ENCODE results near the gene TMEM100.
A peak's percentile ranks its signal among the peaks of the same experiment; 100 is the strongest.

The TMEM100 gene

GRCh38 chr17:55735731-55736405 is 13.2 kb upstream of the TMEM100 start:
- no peaks in the 10 kb centered on the region for H3K9me2 ChIP-seq (replicated peaks; ENCODE audit: low read depth, low read length)
- H4K20me1 ChIP-seq (ENCODE audit: insufficient read depth, low read length, poor library complexity, severe bottlenecking): no peaks in the 10 kb centered on the region
- H3K4me2 ChIP-seq (ENCODE audit: low read depth, low read length, poor library complexity, severe bottlenecking): no peak overlapping the region
- H3K4me3 ChIP-seq (ENCODE audit: low read length, poor library complexity, severe bottlenecking): no peak overlapping the region
- no peak overlapping the region for H3K9ac ChIP-seq (ENCODE audit: low read depth, low read length, poor library complexity, severe bottlenecking)
- H3K79me2 ChIP-seq (ENCODE audit: insufficient read depth, low read length): no peaks in the 10 kb centered on the region
- no peaks in the 10 kb centered on the region for H3K4me1 ChIP-seq (ENCODE audit: insufficient read depth, low read length, poor library complexity, severe bottlenecking)
- H2AFZ ChIP-seq (ENCODE audit: low read length): no peak overlapping the region
- no peaks in the 10 kb centered on the region for H3K27me3 ChIP-seq (ENCODE audit: insufficient read depth, low read length, poor library complexity, severe bottlenecking)
- TF ChIP-seq EZH2phosphoT487 (IDR thresholded peaks at IDR 0.05; ENCODE audit: borderline replicate concordance) (no peak), CTCF (conservative IDR thresholded peaks at IDR 0.05; ENCODE audit: low read length) (peak; percentile 92)
- H3K9me3 ChIP-seq (ENCODE audit: insufficient read depth, low read depth, low read length): no peaks in the 10 kb centered on the region
- H3K36me3 ChIP-seq (ENCODE audit: insufficient read depth, low read length): no peaks in the 10 kb centered on the region
- no peaks in the 10 kb centered on the region for H3F3A ChIP-seq (ENCODE audit: low read depth)

GRCh38 chr17:55734128-55734781 is 11.6 kb upstream of the TMEM100 start:
- 0 out of 2 replicates have a peak overlapping the region, but pooled peaks have one; percentile 35 for H2AFZ ChIP-seq (ENCODE audit: low read length)
- H3K4me2 ChIP-seq (ENCODE audit: low read depth, low read length, poor library complexity, severe bottlenecking): peak overlapping the region; percentile 18

GRCh38 chr17:55731586-55732250 is 9.1 kb upstream of the TMEM100 start:
- Histone ChIP-seq H3K9me3 (ENCODE audit: insufficient read depth, low read depth, low read length) (no peaks in the 10 kb centered on the region), H3F3A (ENCODE audit: low read depth) (no peaks in the 10 kb centered on the region), H3K27me3 (ENCODE audit: insufficient read depth, low read length, poor library complexity, severe bottlenecking) (no peaks in the 10 kb centered on the region), H3K79me2 (ENCODE audit: insufficient read depth, low read length) (no peaks in the 10 kb centered on the region), H3K4me1 (ENCODE audit: insufficient read depth, low read length, poor library complexity, severe bottlenecking) (no peaks in the 10 kb centered on the region), H3K4me2 (ENCODE audit: low read depth, low read length, poor library complexity, severe bottlenecking) (no peak overlapping the region), H3K9me2 (replicated peaks; ENCODE audit: low read depth, low read length) (no peaks in the 10 kb centered on the region), H3K36me3 (ENCODE audit: insufficient read depth, low read length) (no peaks in the 10 kb centered on the region), H4K20me1 (ENCODE audit: insufficient read depth, low read length, poor library complexity, severe bottlenecking) (no peaks in the 10 kb centered on the region), H3K9ac (ENCODE audit: low read depth, low read length, poor library complexity, severe bottlenecking) (no peak overlapping the region), H3K4me3 (ENCODE audit: low read length, poor library complexity, severe bottlenecking) (no peak overlapping the region), H2AFZ (ENCODE audit: low read length) (no peak overlapping the region)
- TF ChIP-seq EZH2phosphoT487 (IDR thresholded peaks at IDR 0.05; ENCODE audit: borderline replicate concordance) (no peak), CTCF (conservative IDR thresholded peaks at IDR 0.05; ENCODE audit: low read length) (no peak)

More at GRCh38 chr17:55734128-55734781, 11.6 kb upstream of the TMEM100 start:
- Histone ChIP-seq H4K20me1 (ENCODE audit: insufficient read depth, low read length, poor library complexity, severe bottlenecking) (no peaks in the 10 kb centered on the region), H3F3A (ENCODE audit: low read depth) (no peaks in the 10 kb centered on the region), H3K79me2 (ENCODE audit: insufficient read depth, low read length) (no peaks in the 10 kb centered on the region), H3K9me2 (replicated peaks; ENCODE audit: low read depth, low read length) (no peaks in the 10 kb centered on the region), H3K9ac (ENCODE audit: low read depth, low read length, poor library complexity, severe bottlenecking) (no peak overlapping the region), H3K4me3 (ENCODE audit: low read length, poor library complexity, severe bottlenecking) (no peak overlapping the region), H3K36me3 (ENCODE audit: insufficient read depth, low read length) (no peaks in the 10 kb centered on the region), H3K27me3 (ENCODE audit: insufficient read depth, low read length, poor library complexity, severe bottlenecking) (no peaks in the 10 kb centered on the region), H3K4me1 (ENCODE audit: insufficient read depth, low read length, poor library complexity, severe bottlenecking) (no peaks in the 10 kb centered on the region), H3K9me3 (ENCODE audit: insufficient read depth, low read depth, low read length) (no peaks in the 10 kb centered on the region)
- TF ChIP-seq EZH2phosphoT487 (IDR thresholded peaks at IDR 0.05; ENCODE audit: borderline replicate concordance) (no peak), CTCF (conservative IDR thresholded peaks at IDR 0.05; ENCODE audit: low read length) (no peak)

Data from Loucy (cell line).